Fibroblast of skin of right quadriceps (primary cell): Measurements from ENCODE around the gene HGS.

Experiments used
- DNase-seq: peaks from one replicate; pipeline ENCODE4 v3.0.0-alpha.2; 2013

The HGS gene

DNA sequence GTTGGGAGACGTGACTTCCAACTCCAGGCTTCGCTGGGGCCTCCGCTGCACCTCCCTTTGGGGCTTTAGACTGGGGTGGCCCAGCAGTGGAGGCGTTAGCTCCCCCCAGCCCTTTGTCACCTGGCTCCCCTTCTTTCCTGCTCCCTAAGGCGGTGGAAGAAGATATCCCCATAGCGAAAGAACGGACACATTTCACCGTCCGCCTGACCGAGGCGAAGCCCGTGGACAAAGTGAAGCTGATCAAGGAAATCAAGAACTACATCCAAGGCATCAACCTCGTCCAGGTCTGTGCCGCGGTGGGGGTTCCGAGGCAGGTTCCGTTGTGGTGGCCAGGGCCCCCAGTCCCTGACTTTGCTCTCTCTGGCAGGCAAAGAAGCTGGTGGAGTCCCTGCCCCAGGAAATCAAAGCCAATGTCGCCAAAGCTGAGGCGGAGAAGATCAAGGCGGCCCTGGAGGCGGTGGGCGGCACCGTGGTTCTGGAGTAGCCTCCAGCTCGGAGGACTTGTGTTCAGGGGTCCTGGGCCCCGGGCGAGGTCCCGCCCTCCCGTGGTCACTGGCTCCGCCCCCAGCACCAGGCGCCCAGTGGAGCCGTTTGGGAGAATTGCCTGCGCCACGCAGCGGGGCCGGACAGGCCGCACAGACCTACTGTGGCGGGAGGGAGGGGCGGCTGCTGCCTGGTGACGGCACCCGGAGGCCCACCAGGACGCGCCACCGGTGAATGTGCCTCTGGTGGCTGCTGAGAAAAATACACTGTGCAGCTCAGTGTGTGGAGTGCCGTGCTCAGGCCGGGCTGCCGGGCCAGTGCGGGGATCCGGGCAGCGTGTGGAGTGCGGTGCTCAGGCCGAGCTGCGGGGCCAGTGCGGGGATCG is 23.2 kb downstream of the HGS start:
- DNase-seq = no peak

DNA sequence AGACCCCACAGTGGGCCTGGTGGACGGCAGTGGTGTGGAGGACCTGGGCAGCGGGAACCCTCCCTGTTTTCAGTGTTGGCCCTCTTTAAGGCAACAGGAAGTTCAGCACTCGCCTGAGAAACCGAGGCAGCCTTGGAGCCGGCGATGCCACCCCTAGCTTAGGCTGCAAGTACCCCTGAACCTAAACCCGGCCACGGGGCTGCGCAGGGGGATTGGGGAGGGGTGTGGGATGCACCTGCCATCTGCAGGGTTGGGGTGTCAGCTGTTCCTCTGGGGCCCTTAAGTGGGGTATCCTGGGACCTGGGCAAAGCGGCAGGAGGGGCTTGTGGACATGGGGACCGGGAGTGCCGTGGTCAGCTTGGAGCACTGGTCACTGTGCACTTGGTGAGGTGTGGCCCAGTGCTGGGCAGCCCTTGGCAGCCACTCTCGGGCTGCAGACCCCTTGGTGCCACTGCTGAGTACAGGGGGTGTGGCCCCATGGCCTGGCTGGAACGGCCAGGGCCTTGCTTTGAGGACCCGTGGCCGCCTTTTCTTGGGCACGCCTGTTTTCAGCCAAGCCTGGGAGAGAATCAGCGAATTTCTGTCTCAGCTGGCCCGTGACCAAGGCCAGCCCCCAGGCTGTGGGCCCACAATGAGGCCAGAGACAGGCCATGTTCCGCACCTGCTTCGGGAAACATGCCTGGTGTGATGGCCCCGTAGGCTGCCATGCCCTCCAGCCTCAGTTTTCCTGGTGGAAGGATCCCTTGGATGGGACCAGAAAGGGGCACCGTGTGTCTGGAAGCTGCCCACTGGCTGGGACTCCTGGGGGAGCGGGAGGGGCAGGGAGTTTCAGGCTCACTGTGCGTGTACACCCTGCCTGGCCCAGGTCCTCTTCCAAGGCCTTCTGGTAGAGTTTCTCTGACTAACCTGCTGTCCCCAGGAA is 24.2 kb downstream of the HGS start:
- no peak for DNase-seq

DNA sequence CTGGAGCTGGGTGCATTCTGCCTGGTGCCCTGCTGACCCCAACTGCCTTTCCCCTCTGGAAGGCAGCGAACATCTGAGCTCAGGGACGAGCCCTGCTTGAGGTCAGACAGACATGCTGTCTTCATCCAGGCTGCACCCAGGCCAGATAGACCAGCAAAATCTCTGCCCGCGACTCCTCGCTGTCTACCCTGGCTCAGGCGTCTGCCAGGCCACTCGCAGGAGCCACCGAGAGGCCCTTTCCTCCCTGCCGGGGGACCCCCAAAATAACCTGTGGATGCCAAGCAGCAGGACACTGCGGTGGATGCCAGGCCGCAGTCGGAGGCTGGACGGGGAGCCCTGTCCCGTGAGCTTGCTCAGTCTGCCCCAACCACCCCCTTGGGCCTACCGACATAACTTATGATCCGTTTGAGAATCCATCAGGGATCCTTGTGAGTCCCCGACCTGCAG is 25.0 kb downstream of the HGS start:
- DNase-seq = no peak

GRCh38 chr17:81710514-81711308 is 26.9 kb downstream of the HGS start:
- DNase-seq = no peak

DNA sequence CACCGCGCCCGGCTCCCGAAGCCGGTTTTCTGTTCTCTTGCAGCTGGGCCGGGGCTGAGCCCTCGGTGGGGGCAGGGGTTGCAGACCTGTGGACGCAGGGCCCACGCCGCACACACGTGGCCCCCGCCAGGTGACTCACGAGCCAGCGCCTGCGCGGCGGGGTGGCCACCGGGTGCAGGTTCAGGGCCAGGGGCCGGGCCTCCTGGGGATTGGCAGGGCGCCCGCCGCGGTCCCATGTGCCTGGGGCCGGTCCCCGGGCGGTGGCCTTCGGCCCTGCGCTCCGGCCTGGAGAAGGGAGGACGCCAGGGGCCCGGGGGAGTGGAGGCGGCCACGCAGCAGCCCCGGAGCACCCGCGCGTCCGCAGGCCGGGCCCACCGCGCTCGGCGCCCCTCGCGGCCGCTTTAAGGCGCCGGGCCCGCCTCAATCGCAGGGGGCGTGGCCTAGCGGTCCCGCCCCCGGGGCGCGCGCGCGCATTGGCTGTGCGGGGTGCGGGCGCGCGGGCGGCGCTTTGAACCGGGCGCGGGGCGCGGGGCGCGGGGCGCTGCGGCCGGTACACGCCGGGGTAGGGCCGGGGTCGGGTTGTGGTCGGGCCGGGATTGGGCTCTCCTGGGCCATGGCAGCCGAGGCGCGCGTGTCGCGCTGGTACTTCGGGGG is 28.1 kb downstream of the HGS start, which contains the start of gene SLC25A10:
SLC25A10 (plus strand) TSS at position 471 of the 654 bp plus-strand sequence; CDS start at position 614, 143 bp downstream.
- DNase-seq = peak; percentile 70

- DNase-seq = no peak
These were observed 28.7 kb downstream of the HGS start for GRCh38 chr17:81712468-81713003.

DNA sequence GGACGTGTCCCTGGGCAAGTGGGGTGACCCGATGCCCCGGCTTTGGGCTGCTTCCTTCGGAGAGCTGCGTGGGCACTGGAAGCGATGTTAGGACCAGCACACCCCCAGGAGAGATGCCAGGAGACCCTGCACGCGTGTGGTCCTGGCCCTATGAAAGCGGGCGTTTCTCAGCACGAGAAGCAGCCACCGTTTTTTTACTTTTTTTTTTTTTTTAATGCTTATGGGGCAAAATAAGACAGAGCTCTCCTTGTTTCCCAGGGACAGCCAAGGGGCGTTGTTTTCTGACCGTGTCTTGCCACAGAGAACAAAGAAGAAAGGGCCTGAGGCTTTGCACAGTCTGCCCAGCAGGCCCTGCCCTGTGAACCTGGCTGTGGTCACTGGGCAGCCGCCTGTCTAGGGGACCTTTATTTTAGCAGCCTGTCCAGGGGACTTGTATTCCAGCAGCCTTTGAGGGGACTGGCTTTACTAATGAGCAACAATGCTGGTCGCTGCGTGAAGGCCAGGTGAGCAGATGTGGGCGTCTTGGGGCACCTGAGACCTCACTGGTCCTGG is 29.3 kb downstream of the HGS start:
- DNase-seq = no peak

DNA sequence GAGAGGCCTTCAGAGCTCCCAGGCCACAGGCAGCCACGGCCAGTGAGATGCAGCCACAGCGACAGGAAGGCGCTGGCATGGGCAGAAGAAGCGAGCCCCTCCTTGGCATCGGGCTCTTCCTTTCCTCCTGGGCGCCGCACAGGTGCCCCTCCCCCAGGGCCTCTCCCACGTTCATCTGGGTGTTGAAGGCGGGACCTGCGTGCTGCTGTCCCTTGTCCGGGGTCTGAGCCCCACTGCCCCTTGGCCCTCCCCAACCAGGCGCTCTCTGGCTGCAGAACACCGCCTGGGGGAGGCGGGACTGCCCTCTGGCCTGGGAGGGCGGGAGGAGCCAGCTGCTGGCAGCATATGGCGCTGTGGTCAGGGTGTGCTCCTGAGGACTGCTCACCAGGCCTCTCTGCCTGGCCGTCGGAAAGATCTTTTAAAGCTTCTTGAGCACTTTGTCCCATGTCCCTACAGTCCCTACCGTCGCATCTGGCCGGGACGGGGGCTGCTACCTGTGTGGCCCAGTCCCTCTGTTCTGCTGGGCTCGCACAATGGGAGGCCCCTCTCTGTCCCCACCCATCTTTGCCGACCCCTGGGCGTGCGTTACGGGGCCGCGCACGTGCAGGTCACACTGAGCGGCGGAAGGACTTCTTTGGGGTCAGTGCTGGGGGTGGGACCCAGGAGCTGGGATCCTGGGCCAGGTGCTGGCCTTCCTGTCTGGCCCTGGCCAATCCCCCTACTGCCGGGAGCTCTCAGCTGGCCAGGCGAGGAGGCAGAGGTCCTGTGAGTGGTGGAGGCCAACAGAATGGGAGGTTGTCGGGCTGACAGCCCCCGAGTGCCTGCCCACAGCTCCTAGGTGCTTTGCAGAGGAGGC is 30.0 kb downstream of the HGS start:
- no peak for DNase-seq

DNA sequence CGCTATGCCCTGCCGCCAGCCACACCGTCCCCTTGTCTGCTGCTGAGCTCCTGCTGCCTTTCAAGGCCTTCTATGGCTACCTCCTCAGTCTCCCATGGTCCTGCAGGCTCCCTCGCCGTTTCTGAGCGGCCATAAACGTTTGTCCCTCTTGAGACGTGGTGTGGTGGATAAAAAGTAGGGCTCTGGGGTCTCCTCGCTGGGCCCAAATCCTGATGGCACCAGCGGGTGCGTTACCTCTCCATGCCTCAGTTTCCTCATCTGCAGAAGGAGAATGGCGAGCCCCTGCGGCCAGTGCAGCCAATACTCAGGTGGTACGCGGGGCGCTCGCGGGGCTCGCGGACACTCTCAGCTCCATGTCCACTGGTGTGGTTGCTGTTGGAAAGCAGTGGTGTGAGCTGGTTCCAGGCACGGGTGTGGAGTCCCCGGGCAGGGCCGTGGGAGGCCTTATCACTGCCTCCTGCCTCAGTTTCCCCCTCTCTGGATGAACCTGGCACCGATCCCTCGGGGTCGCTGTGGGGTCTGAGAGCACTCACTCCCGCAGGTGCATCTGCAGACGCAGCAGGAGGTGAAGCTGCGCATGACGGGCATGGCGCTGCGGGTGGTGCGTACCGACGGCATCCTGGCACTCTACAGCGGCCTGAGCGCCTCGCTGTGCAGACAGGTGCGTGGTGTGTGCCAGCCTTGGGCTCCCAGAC is 30.7 kb downstream of the HGS start:
- DNase-seq = no peak

DNA sequence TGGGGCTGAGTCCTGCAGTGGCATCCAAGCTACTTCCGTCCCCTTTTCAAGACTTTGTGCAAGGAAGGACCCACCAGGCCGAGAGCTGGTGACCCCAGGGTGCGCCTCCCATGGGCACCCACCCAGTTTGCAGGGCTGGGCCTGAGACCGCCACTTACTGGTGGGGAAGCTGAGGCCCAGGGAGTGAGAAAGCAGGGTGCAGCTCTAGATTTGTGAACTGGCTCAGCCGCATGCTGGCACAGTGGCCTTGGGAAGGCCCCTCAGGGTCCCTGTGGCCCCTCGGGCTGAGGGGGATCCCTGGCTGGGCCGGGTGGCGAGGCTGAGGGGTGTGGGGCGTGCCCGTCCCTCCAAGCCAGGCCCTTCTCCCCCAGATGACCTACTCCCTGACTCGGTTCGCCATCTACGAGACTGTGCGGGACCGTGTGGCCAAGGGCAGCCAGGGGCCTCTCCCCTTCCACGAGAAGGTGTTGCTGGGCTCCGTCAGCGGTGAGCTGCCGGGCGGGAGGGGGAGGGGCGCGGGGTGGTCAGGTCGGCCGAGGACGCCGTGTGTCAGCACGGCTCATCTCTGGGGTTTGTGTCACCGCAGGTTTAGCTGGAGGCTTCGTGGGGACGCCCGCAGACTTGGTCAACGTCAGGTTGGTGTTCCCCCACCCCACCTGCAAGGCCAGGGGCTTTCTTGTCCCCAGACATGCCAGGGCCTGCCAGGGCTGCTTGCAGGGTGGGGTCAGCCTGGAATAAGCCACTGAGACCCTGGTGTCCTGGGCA is 31.5 kb downstream of the HGS start:
- no peak for DNase-seq

DNA sequence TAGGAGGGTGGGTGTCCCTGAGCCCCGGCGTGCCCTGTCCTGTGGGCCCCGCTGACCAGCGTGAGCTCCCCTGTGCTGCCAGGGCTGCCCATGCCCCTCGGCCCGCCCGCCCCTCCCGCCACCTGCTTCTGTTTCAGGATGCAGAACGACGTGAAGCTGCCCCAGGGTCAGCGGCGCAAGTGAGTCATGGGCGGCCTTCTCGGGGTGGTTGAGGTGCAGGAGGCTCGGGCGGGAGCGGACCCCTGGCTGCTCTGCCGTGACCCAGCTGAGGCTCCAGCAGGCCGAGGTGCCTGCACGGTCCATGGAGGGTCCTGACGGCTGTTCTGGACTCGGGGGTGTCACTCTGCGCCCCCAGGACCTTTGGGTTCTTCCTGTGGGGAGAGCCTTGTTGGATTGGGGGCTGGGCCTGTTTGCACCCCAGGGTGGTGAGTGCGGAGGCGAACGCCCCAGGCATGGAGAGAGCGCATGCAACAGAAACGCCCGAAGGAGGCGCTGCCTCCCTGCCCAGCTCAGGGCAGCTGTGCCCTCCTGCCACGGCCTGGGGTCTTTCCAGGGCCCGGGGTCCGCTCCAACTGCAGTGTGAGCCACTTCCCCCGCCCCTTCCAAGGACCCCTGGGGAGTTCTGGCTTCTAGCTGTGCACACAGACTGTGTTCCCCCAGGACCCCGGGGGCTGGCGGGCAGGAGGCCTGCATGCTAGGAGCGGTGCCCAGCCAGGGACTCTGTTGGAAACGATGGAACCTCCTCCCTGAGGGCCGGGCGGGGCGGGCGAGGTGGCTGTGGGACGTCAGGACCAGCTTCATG is 32.3 kb downstream of the HGS start:
- DNase-seq = no peak

GRCh38 chr17:81716674-81716996 is 32.8 kb downstream of the HGS start:
- no peak for DNase-seq

DNA sequence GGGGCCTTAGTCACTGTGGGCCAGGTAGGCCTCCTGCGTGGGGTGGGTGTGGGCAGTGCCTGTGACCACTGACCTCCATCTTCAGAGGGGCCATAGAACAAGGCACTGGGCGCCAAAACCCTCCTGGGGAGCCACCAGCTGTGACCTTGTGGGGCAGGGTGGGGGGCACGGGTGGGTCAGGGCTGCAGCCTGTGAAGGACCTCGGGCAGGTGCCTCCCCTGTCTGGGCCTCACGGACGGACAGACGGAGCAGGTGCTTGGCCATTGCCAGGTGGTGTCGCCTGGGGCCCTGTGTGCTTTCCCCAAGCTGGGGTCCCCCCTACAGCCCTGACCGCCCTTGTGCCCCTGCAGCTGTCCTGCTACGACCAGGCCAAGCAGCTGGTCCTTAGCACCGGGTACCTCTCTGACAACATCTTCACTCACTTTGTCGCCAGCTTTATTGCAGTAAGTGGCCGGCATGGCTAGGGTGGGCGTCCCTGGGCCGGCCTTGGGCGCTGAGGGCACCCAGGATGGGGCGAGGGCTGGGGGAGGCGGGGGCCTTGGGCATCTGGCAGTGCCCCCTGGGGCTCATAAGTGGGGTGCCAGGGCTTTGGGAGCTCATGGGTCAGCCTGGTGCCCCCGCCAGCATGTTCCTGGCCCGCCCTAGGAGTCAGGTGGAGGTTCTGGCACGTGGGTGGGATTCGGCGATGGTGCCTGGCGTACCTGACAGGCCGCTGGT is 33.4 kb downstream of the HGS start:
- no peak for DNase-seq

- DNase-seq = no peak
These were observed 33.9 kb downstream of the HGS start for GRCh38 chr17:81717766-81718089.

DNA sequence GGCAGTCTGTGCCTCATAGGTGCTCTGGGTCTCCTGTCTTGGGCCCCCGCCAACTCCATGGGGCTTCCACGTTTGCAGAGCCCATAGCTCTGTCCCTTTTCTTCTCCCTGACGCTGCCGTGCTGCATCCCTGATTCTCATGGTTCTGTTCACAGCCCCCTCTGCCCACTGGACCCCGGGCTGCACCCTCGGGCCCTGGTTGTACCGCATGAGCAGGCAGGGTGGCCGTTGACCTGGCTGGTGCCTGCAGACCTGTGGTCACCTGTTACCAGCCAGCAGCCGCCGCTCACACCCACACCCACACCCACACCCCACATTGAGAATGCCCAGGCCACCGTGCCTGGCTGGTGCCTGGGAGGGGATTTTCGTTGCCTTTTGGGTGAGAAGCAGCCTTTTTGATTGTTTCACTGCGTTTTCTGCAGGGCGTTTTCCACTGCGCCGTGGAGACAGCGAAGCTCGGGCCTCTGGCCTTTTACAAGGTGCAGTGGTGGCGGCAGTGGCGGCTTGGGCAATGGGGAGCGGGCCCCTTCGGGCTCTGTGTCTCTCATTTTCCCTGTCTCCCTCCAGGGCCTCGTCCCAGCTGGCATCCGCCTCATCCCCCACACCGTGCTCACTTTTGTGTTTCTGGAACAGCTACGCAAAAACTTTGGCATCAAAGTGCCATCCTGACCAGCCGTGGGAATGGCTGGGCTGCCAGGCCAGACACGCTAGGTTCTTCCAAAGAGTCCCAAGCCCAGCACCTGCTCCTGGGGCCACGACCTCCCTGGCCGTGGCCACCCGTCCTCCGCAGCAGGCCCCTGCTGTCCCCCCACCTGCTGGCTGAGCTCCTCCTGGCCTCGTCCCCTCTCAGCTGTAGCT is 35.8 kb downstream of the HGS start:
- DNase-seq = no peak

DNA sequence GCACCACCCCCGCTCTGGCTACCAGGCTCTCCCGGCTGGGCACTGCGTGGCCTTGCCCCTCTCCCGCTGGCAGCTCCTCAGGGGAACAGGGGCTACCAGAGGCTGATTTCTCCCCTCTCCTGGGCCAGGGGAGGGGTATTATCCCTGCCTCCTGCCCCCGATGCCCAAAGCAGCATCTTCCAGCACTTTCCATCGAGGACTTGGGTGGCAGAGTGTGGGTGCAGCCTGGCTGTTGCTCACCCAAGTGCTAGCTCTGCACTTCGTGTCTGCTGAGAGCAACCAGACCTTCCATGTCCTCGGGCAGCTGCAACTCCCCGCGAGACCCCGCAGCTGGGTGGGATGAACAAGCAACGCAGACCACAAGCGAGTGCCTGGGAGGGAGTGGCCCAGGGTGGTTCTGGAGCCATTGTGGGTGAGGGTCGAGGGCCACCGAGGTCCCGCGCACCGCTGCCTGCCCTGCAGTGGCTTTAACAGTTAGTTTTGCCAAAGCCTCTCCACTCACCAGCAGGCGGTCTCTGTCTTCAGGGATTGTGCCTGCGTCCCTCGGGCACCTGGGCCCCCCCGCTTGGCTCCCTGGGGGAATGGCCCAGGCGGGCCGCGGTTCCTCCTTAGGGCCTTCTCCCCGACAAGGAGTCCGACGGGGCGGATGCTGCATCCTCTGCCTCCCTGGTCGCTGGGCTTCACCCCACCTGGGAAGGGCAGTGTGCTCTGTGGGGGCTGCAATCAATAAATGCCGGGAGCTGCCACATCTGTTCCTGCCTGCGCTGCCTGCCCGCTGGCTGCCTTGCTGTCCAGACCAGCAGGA is 36.7 kb downstream of the HGS start:
- no peak for DNase-seq
